GM18519 (cell line): ENCODE measurements around the gene STAG3.
"Not testable (repeated sequence)": the region's sequence is repeated elsewhere in the genome, so short reads cannot be mapped to it uniquely, and the experiment has no call there.

Source experiments
- ATAC-seq: cut with Tn5 transposase; IDR thresholded peaks from one replicate; pipeline ENCODE4 v1.9.1; 2021; ENCODE audit warnings: mild to moderate bottlenecking, moderate library complexity; ENCODE audit not compliant: unreplicated experiment, low FRiP score

STAG3 gene

GRCh38 chr7:100246121-100246864, 68.6 kb downstream of the STAG3 start:
- not testable (repeated sequence) for ATAC-seq

GRCh38 chr7:100246865-100247137, 69.1 kb downstream of the STAG3 start:
- ATAC-seq = not testable (repeated sequence)

- no peak for ATAC-seq
These were observed 69.5 kb downstream of the STAG3 start for GRCh38 chr7:100247152-100247757.

- no peak for ATAC-seq
These were observed 70.8 kb downstream of the STAG3 start for GRCh38 chr7:100248483-100248882.

- no peak for ATAC-seq
These were observed 79.3 kb downstream of the STAG3 start for GRCh38 chr7:100257017-100257416.

- ATAC-seq = not testable (repeated sequence)
These were observed 82.3 kb downstream of the STAG3 start for GRCh38 chr7:100259984-100260383.

- not testable (repeated sequence) for ATAC-seq
These were observed 85.2 kb downstream of the STAG3 start for GRCh38 chr7:100262896-100263295.
